Measurements from ENCODE around the gene LCOR.
"Not testable (repeated sequence)": the region's sequence is repeated elsewhere in the genome, so short reads cannot be mapped to it uniquely, and the experiment has no call there.

Gene LCOR

GRCh38 chr10:96838529-96838928 lies 6.4 kb downstream of the LCOR start:
- no peak for DNase-seq

GRCh38 chr10:96840841-96841518 lies 8.9 kb downstream of the LCOR start:
- DNase-seq = no peak

- no peak for DNase-seq
These were observed 11.0 kb downstream of the LCOR start for GRCh38 chr10:96842896-96843723.

- no peak for DNase-seq
These were observed 11.7 kb downstream of the LCOR start for GRCh38 chr10:96843823-96844222.

- DNase-seq = no peak
These were observed 14.3 kb downstream of the LCOR start for GRCh38 chr10:96846395-96846794.

- no peak for DNase-seq
These were observed 14.8 kb downstream of the LCOR start for GRCh38 chr10:96846926-96847325.

- DNase-seq = not testable (repeated sequence)
These were observed 15.3 kb downstream of the LCOR start for GRCh38 chr10:96847356-96847755.

GRCh38 chr10:96850113-96850512 lies 18.0 kb downstream of the LCOR start:
- DNase-seq = no peak

- DNase-seq = no peak
These were observed 18.7 kb downstream of the LCOR start for GRCh38 chr10:96850825-96851224.

- no peak for DNase-seq
These were observed 19.2 kb downstream of the LCOR start for GRCh38 chr10:96851281-96851680.

- DNase-seq = no peak
These were observed 24.2 kb downstream of the LCOR start for GRCh38 chr10:96856317-96856716.

- DNase-seq = no peak
These were observed 25.4 kb downstream of the LCOR start for GRCh38 chr10:96857301-96858012.

- no peak for DNase-seq
These were observed 26.1 kb downstream of the LCOR start for GRCh38 chr10:96858038-96858705.

GRCh38 chr10:96858706-96859050 lies 26.6 kb downstream of the LCOR start:
- no peak for DNase-seq

GRCh38 chr10:96860631-96861277 lies 28.7 kb downstream of the LCOR start:
- DNase-seq = no peak

GRCh38 chr10:96863922-96864543 lies 31.9 kb downstream of the LCOR start:
- DNase-seq = no peak

- no peak for DNase-seq
These were observed 41.0 kb downstream of the LCOR start for GRCh38 chr10:96873086-96873485.

- peak in 12 of 56 donors; percentile 2 to 27 (median 12) for DNase-seq
These were observed 41.8 kb downstream of the LCOR start for GRCh38 chr10:96873756-96874467.

GRCh38 chr10:96878057-96878456 lies 46.0 kb downstream of the LCOR start:
- no peak for DNase-seq

GRCh38 chr10:96880575-96880974 lies 48.5 kb downstream of the LCOR start:
- no peak for DNase-seq

All from nucleus accumbens (tissue), 56 donors.